ENCODE data around the gene SH3D19.

The SH3D19 gene

DNA sequence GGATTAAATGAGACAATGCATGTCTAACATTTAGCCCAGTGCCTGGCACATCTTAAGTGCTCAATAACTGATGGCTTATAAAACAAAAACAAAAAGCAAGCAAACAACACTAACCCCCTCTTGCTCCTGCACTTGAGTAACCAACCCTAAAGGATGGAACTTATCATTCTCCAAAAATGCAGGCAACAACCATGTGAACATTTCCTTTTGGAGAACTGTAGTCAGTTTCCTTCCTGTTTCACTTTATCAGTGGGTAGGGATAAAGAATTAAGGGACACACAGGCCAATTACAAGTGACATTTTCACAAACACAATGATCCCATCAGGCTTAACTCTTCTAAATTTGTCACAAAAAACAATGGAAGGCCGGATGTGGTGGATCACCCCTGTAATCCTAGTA, 195.6 kb downstream of the SH3D19 start:
- H3K27me3 ChIP-seq (replicated peaks in 2 of 5; ENCODE audit: control insufficient read depth in 4 of 5, insufficient read depth in 5 of 5, low read length in 4 of 5): no peaks in the 10 kb centered on the region
- ChIA-PET CTCF (interaction anchor here (0.8 to 2.6 kb wide), 3 partner anchors 8 to 12 kb away, joined by 3 to 10 read pairs (median 4); no protein-coding TSS in a partner anchor), POLR2A (no interaction called here)
- no peak overlapping the region for H3K4me3 ChIP-seq (ENCODE audit: control insufficient read depth in 1 of 7, extremely low read depth in 1 of 7, insufficient read depth in 4 of 7, low read depth in 2 of 7, low read length in 6 of 7)
- no CpG with 5 or more reads among the region's 1 CpG for WGBS (ENCODE audit: insufficient coverage)
- no peak for DNase-seq
- H3K4me1 ChIP-seq (ENCODE audit: control extremely low read depth in 1 of 4, control insufficient read depth in 4 of 4, insufficient read depth in 4 of 4, low read length in 3 of 4): no peaks in the 10 kb centered on the region
- no peaks in the 10 kb centered on the region for H3K9me3 ChIP-seq (ENCODE audit: control extremely low read depth in 1 of 5, control insufficient read depth in 4 of 5, insufficient read depth in 2 of 5, low read depth in 1 of 5, low read length in 4 of 5)
- H3K27ac ChIP-seq (ENCODE audit: insufficient read depth in 1 of 2, low read depth in 1 of 2, low read length in 2 of 2, poor library complexity in 1 of 2, severe bottlenecking in 2 of 2): no peak overlapping the region
- H3K36me3 ChIP-seq (ENCODE audit: control insufficient read depth in 4 of 4, insufficient read depth in 4 of 4, low read length in 3 of 4): no peaks in the 10 kb centered on the region

GRCh38 chr4:151117371-151117962, 207.9 kb downstream of the SH3D19 start:
- POLR2A ChIA-PET: interaction anchor here (0.7 kb wide), 1 partner anchor 492 kb away, joined by 3 read pairs; no protein-coding TSS in a partner anchor

DNA sequence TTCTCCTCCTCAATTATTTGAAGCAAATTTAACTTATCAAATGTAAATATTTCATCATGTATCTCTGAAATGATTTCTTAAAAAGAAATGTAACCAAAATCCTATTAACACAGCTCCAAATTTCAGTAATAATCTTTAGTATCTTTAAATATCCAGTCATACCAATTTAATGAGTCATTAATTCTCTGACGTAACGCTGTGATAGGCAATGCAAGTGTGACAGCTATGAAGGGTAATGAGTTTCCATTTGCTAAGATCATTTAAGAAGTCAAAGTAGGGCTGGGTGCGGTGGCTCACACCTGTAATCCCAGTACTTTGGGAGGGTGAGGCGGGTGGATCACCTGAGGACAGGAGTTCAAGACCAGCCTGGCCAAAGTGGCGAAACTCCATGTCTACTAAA, 210.4 kb downstream of the SH3D19 start:
- WGBS (ENCODE audit: insufficient coverage): 80% methylated on average over 1 of the region's 5 CpGs
- H3K4me1 ChIP-seq (ENCODE audit: control extremely low read depth in 1 of 4, control insufficient read depth in 4 of 4, insufficient read depth in 4 of 4, low read length in 3 of 4): no peaks in the 10 kb centered on the region
- H3K4me3 ChIP-seq (ENCODE audit: control insufficient read depth in 1 of 7, extremely low read depth in 1 of 7, insufficient read depth in 4 of 7, low read depth in 2 of 7, low read length in 6 of 7): no peak overlapping the region
- no peaks in the 10 kb centered on the region for H3K27me3 ChIP-seq (replicated peaks in 2 of 5; ENCODE audit: control insufficient read depth in 4 of 5, insufficient read depth in 5 of 5, low read length in 4 of 5)
- H3K9me3 ChIP-seq (ENCODE audit: control extremely low read depth in 1 of 5, control insufficient read depth in 4 of 5, insufficient read depth in 2 of 5, low read depth in 1 of 5, low read length in 4 of 5): no peaks in the 10 kb centered on the region
- ChIA-PET CTCF (interaction anchor here (0.6 to 3.5 kb wide), 5 partner anchors 10 to 499 kb away, joined by 3 to 14 read pairs (median 3); partner anchors contain the start of gene RPS3A), POLR2A (no interaction called here)
- no peak overlapping the region for H3K27ac ChIP-seq (ENCODE audit: insufficient read depth in 1 of 2, low read depth in 1 of 2, low read length in 2 of 2, poor library complexity in 1 of 2, severe bottlenecking in 2 of 2)
- H3K36me3 ChIP-seq (ENCODE audit: control insufficient read depth in 4 of 4, insufficient read depth in 4 of 4, low read length in 3 of 4): peaks cover 0 to 11% (median 3%) of the 10 kb centered on the region in 4 experiments
- DNase-seq: no peak

More at GRCh38 chr4:151117371-151117962, 207.9 kb downstream of the SH3D19 start:
- DNase-seq: peak; percentile 59 to 84 (median 76)
- H3K36me3 ChIP-seq (ENCODE audit: control insufficient read depth in 4 of 4, insufficient read depth in 4 of 4, low read length in 3 of 4): peaks cover 0 to 4% (median 1%) of the 10 kb centered on the region in 4 experiments
- no peaks in the 10 kb centered on the region for H3K27me3 ChIP-seq (replicated peaks in 2 of 5; ENCODE audit: control insufficient read depth in 4 of 5, insufficient read depth in 5 of 5, low read length in 4 of 5)
- H3K4me3 ChIP-seq (ENCODE audit: control insufficient read depth in 1 of 7, extremely low read depth in 1 of 7, insufficient read depth in 4 of 7, low read depth in 2 of 7, low read length in 6 of 7): no peak overlapping the region
- CTCF ChIA-PET: interaction anchor here (0.7 to 2.5 kb wide), 11 partner anchors 8 to 643 kb away, joined by 3 to 24 read pairs (median 5); no protein-coding TSS in a partner anchor
- H3K4me1 ChIP-seq (ENCODE audit: control extremely low read depth in 1 of 4, control insufficient read depth in 4 of 4, insufficient read depth in 4 of 4, low read length in 3 of 4): no peaks in the 10 kb centered on the region
- H3K27ac ChIP-seq (ENCODE audit: insufficient read depth in 1 of 2, low read depth in 1 of 2, low read length in 2 of 2, poor library complexity in 1 of 2, severe bottlenecking in 2 of 2): no peak overlapping the region
- no peaks in the 10 kb centered on the region for H3K9me3 ChIP-seq (ENCODE audit: control extremely low read depth in 1 of 5, control insufficient read depth in 4 of 5, insufficient read depth in 2 of 5, low read depth in 1 of 5, low read length in 4 of 5)
- WGBS (ENCODE audit: insufficient coverage): 71% methylated on average over 10 of the region's 14 CpGs

DNA sequence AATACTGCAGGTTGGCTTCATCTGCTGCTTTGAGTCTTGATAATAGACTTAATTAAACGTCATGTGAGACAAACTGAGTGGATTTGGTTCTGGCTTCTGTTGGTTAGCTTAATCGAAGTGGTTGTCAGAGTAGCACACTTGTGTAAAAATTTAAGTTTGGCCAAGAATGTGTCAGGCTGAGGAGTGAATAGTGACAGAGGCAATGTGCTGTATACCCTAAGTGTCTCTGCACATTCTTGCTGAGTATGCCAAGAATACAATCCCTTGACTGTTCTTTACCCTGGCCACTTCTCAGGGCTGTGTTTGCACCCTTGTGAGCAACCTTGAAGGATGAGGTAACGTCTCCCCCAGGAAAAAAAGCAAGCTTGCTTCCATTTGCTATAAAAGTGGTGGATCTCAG, 211.1 kb downstream of the SH3D19 start:
- Histone ChIP-seq H3K36me3 (ENCODE audit: control insufficient read depth in 4 of 4, insufficient read depth in 4 of 4, low read length in 3 of 4) (peaks cover 0 to 13% (median 5%) of the 10 kb centered on the region in 4 experiments), H3K4me1 (ENCODE audit: control extremely low read depth in 1 of 4, control insufficient read depth in 4 of 4, insufficient read depth in 4 of 4, low read length in 3 of 4) (no peaks in the 10 kb centered on the region), H3K27me3 (replicated peaks in 2 of 5; ENCODE audit: control insufficient read depth in 4 of 5, insufficient read depth in 5 of 5, low read length in 4 of 5) (no peaks in the 10 kb centered on the region), H3K4me3 (ENCODE audit: control insufficient read depth in 1 of 7, extremely low read depth in 1 of 7, insufficient read depth in 4 of 7, low read depth in 2 of 7, low read length in 6 of 7) (no peak overlapping the region), H3K9me3 (ENCODE audit: control extremely low read depth in 1 of 5, control insufficient read depth in 4 of 5, insufficient read depth in 2 of 5, low read depth in 1 of 5, low read length in 4 of 5) (no peaks in the 10 kb centered on the region), H3K27ac (ENCODE audit: insufficient read depth in 1 of 2, low read depth in 1 of 2, low read length in 2 of 2, poor library complexity in 1 of 2, severe bottlenecking in 2 of 2) (no peak overlapping the region)
- ChIA-PET CTCF (interaction anchor here (0.9 to 3.5 kb wide), 4 partner anchors 9 to 498 kb away, joined by 3 to 14 read pairs (median 4); partner anchors contain the start of gene RPS3A), POLR2A (no interaction called here)
- no peak for DNase-seq
- 100% methylated on average over 2 of the region's 3 CpGs for WGBS (ENCODE audit: insufficient coverage)

DNA sequence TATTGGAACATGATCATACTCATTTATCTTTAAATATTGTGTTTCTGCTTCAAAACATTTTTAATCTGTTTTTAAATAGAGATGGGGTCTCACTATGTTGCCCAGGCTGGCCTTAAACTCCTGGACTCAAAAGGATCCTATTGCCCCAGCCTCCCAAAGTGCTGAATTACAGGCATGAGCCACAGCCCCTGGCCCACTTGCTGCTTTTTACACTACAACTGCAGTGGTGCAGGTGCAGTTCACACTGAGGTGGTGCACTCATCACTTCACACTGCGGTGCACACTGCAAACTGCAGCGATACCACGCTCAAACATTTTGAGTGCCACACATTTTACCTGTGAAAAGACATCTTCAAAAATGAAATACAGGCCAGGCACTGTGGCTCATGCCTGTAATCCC, 215.2 kb downstream of the SH3D19 start:
- POLR2A ChIA-PET: no interaction called here
- no peaks in the 10 kb centered on the region for H3K9me3 ChIP-seq (ENCODE audit: control extremely low read depth in 1 of 5, control insufficient read depth in 4 of 5, insufficient read depth in 2 of 5, low read depth in 1 of 5, low read length in 4 of 5)
- H3K36me3 ChIP-seq (ENCODE audit: control insufficient read depth in 4 of 4, insufficient read depth in 4 of 4, low read length in 3 of 4): peaks cover 5 to 42% (median 27%) of the 10 kb centered on the region in 4 experiments

DNA sequence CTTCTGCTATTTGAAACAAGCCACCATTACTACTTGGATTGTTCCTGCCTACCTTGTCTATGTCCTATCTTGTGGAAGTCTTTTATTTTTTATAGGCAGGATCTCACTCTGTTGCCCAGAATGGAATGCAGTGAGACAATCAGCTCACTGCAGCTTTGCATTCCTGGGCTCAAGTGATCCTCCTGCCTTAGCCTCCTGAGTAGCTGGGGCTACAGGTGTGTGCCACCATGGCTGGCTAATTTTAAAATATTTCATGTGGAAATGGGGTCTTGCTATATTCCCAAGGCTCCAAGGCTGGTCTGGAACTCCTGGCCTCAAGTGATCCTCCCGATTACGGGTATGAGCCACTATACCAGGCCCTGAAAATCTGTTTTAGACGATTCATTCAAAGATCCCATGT, 218.3 kb downstream of the SH3D19 start:
- DNase-seq: no peak
- CTCF ChIA-PET: interaction anchor here (5.5 kb wide), 1 partner anchor 10 kb away, joined by 24 read pairs; no protein-coding TSS in a partner anchor
- Histone ChIP-seq H3K9me3 (ENCODE audit: control extremely low read depth in 1 of 5, control insufficient read depth in 4 of 5, insufficient read depth in 2 of 5, low read depth in 1 of 5, low read length in 4 of 5) (no peaks in the 10 kb centered on the region), H3K36me3 (ENCODE audit: control insufficient read depth in 4 of 4, insufficient read depth in 4 of 4, low read length in 3 of 4) (peaks cover 14 to 64% (median 43%) of the 10 kb centered on the region in 4 experiments), H3K4me3 (ENCODE audit: control insufficient read depth in 1 of 7, extremely low read depth in 1 of 7, insufficient read depth in 4 of 7, low read depth in 2 of 7, low read length in 6 of 7) (no peak overlapping the region), H3K4me1 (ENCODE audit: control extremely low read depth in 1 of 4, control insufficient read depth in 4 of 4, insufficient read depth in 4 of 4, low read length in 3 of 4) (peaks cover 0 to 3% (median 1%) of the 10 kb centered on the region in 4 experiments), H3K27me3 (replicated peaks in 2 of 5; ENCODE audit: control insufficient read depth in 4 of 5, insufficient read depth in 5 of 5, low read length in 4 of 5) (no peaks in the 10 kb centered on the region), H3K27ac (ENCODE audit: insufficient read depth in 1 of 2, low read depth in 1 of 2, low read length in 2 of 2, poor library complexity in 1 of 2, severe bottlenecking in 2 of 2) (no peak overlapping the region)
- 100% methylated on average over 2 of the region's 3 CpGs for WGBS (ENCODE audit: insufficient coverage)
- POLR2A ChIA-PET: no interaction called here

More for the DNA sequence above, 215.2 kb downstream of the SH3D19 start:
- 97% methylated on average over 3 of the region's 3 CpGs for WGBS (ENCODE audit: insufficient coverage)
- no peak for DNase-seq
- Histone ChIP-seq H3K4me1 (ENCODE audit: control extremely low read depth in 1 of 4, control insufficient read depth in 4 of 4, insufficient read depth in 4 of 4, low read length in 3 of 4) (no peaks in the 10 kb centered on the region), H3K27ac (ENCODE audit: insufficient read depth in 1 of 2, low read depth in 1 of 2, low read length in 2 of 2, poor library complexity in 1 of 2, severe bottlenecking in 2 of 2) (no peak overlapping the region), H3K27me3 (replicated peaks in 2 of 5; ENCODE audit: control insufficient read depth in 4 of 5, insufficient read depth in 5 of 5, low read length in 4 of 5) (no peaks in the 10 kb centered on the region), H3K4me3 (ENCODE audit: control insufficient read depth in 1 of 7, extremely low read depth in 1 of 7, insufficient read depth in 4 of 7, low read depth in 2 of 7, low read length in 6 of 7) (no peak overlapping the region)
- CTCF ChIA-PET: interaction anchor here (1.8 kb wide), 1 partner anchor 8 kb away, joined by 6 read pairs; no protein-coding TSS in a partner anchor

DNA sequence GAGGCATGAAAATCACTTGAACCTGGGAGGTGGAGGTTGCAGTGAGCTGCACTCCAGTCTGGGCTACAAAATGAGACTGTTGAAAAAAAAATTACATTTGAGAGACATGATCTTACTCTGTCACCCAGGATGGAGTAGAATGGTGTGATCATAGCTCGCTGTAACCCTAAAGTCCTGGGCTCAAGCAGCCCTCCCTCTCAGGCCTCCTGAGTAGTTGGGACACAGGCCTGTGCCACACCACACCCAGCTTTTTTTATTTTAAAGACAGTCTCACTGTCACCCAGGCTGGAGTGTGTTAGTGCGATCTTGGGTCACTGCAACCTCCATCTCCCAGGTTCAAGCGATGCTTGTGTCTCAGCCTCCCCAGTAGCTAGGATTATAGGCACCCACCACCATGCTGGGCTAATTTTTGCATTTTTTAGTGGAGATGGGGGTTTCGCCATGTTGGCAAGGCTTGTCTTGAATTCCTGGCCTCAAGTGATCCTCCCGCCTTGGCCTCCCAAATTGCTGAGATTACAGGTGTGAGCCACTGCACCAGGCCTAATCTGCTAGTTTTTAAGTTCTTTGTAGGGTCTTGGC, 219.9 kb downstream of the SH3D19 start:
- DNase-seq: no peak
- CTCF ChIA-PET: interaction anchor here (0.8 to 5.5 kb wide), 3 partner anchors 9 to 36 kb away, joined by 3 to 24 read pairs (median 3); no protein-coding TSS in a partner anchor
- POLR2A ChIA-PET: no interaction called here
- H3K4me3 ChIP-seq (ENCODE audit: control insufficient read depth in 1 of 7, extremely low read depth in 1 of 7, insufficient read depth in 4 of 7, low read depth in 2 of 7, low read length in 6 of 7): no peak overlapping the region
- WGBS (ENCODE audit: insufficient coverage): 100% methylated on average over 5 of the region's 5 CpGs
- H3K4me1 ChIP-seq (ENCODE audit: control extremely low read depth in 1 of 4, control insufficient read depth in 4 of 4, insufficient read depth in 4 of 4, low read length in 3 of 4): peaks cover 7 to 17% (median 13%) of the 10 kb centered on the region in 4 experiments
- no peaks in the 10 kb centered on the region for H3K27me3 ChIP-seq (replicated peaks in 2 of 5; ENCODE audit: control insufficient read depth in 4 of 5, insufficient read depth in 5 of 5, low read length in 4 of 5)
- peaks cover 17 to 75% (median 56%) of the 10 kb centered on the region in 4 experiments for H3K36me3 ChIP-seq (ENCODE audit: control insufficient read depth in 4 of 4, insufficient read depth in 4 of 4, low read length in 3 of 4)
- no peaks in the 10 kb centered on the region for H3K9me3 ChIP-seq (ENCODE audit: control extremely low read depth in 1 of 5, control insufficient read depth in 4 of 5, insufficient read depth in 2 of 5, low read depth in 1 of 5, low read length in 4 of 5)
- peak overlapping the region in 1 of 2 experiments; percentile 14 for H3K27ac ChIP-seq (ENCODE audit: insufficient read depth in 1 of 2, low read depth in 1 of 2, low read length in 2 of 2, poor library complexity in 1 of 2, severe bottlenecking in 2 of 2)

Measured in common myeloid progenitor, CD34-positive (primary cell).